Epithelial cell of esophagus (primary cell): ENCODE measurements around the gene ARID1B.

Source experiments
- DNase-seq: peaks from one replicate; pipeline ENCODE4 v3.0.0; 2010; ENCODE audit warnings: low read depth
- H3K4me3 ChIP-seq: 2 replicates; pipeline ENCODE4 v1.5.1; 2011; ENCODE audit warnings: mild to moderate bottlenecking, low read length, control low read depth
- CTCF ChIP-seq: IDR thresholded peaks from 2 replicates; pipeline ENCODE4 v1.5.1; 2011; ENCODE audit warnings: low read depth, mild to moderate bottlenecking, low read length, control low read depth, inconsistent platforms; ENCODE audit not compliant: insufficient read depth; ENCODE audit errors: missing control alignments

Gene ARID1B

GRCh38 chr6:156776840-156777576 is at the start of gene ARID1B:
Gene ARID1B, plus strand, starts transcription at chr6:156777378. Its CDS starts 303 bp downstream, at chr6:156777681.
- TF ChIP-seq CTCF, result no peak
- DNase-seq, result peak; percentile 84

GRCh38 chr6:156727715-156728385 is 49.3 kb upstream of the ARID1B start:
- no peak overlapping the region for H3K4me3 ChIP-seq
- peak; percentile 21 for DNase-seq
- no peak for TF ChIP-seq CTCF

More at GRCh38 chr6:156776840-156777576, at the start of gene ARID1B:
- H3K4me3 ChIP-seq, result peak within 1 kb of the TSS; percentile 61

- DNase-seq, result peak; percentile 76
- H3K4me3 ChIP-seq, result no peak overlapping the region
- no peak for TF ChIP-seq CTCF
Measured at GRCh38 chr6:156729248-156729647, 47.9 kb upstream of the ARID1B start.

GRCh38 chr6:156731396-156731795 is 45.8 kb upstream of the ARID1B start:
- TF ChIP-seq CTCF, result no peak
- H3K4me3 ChIP-seq, result no peak overlapping the region
- DNase-seq, result peak; percentile 70

- TF ChIP-seq CTCF, result no peak
- no peak overlapping the region for H3K4me3 ChIP-seq
- DNase-seq, result no peak
Measured at GRCh38 chr6:156735751-156736150, 41.4 kb upstream of the ARID1B start.

GRCh38 chr6:156740604-156741003 is 36.6 kb upstream of the ARID1B start:
- DNase-seq, result no peak
- TF ChIP-seq CTCF, result no peak
- H3K4me3 ChIP-seq, result no peak overlapping the region
